GM12891 (cell line): ENCODE measurements around the gene UCK2.

Experiments used
- PAX5 ChIP-seq: IDR thresholded peaks from 2 replicates; pipeline ENCODE4 v1.6.1; 2011; ENCODE audit warnings: low read length, moderate library complexity, mild to moderate bottlenecking; ENCODE audit not compliant: insufficient read depth, severe bottlenecking
- POLR2A ChIP-seq: IDR thresholded peaks from 2 replicates; pipeline ENCODE4 v1.6.1; 2011; ENCODE audit warnings: low read depth, low read length, control low read depth
- POLR2AphosphoS5 ChIP-seq: IDR thresholded peaks from 2 replicates; pipeline ENCODE4 v1.6.1; 2011; ENCODE audit warnings: low read depth, low read length, control low read depth
- POU2F2 ChIP-seq: IDR thresholded peaks from 2 replicates; pipeline ENCODE4 v1.6.1; 2011; ENCODE audit warnings: low read depth, mild to moderate bottlenecking, control low read depth, low read length, moderate library complexity
- SPI1 ChIP-seq: IDR thresholded peaks from 2 replicates; pipeline ENCODE4 v1.6.1; 2011; ENCODE audit warnings: low read depth, low read length, control low read depth
- TAF1 ChIP-seq: IDR thresholded peaks from 2 replicates; pipeline ENCODE4 v1.6.1; 2011; ENCODE audit warnings: low read depth, low read length, control low read depth

GRCh38 chr1:165893507-165893906 lies 66.1 kb downstream of the UCK2 start:
- no peak for TF ChIP-seq POLR2A
- no peak for TF ChIP-seq POLR2AphosphoS5
- TF ChIP-seq TAF1: no peak
- TF ChIP-seq POU2F2: no peak
- no peak for TF ChIP-seq SPI1
- no peak for TF ChIP-seq PAX5
